ENCODE results near the gene AXIN2. TPM values are rescaled to one million over a fixed set of nuclear protein-coding genes. Genes with fewer than 3 reads are reported as not detected.

The AXIN2 gene
- total and polyA plus RNA-seq, 9 donors: 17.2 to 75.7 (median 26.9) TPM

GRCh38 chr17:65538675-65539529 is 22.5 kb downstream of the AXIN2 start:
- Histone ChIP-seq H3K27ac (no peak overlapping the region), H3K4me1 (ENCODE audit: insufficient read depth) (peaks cover 3% of the 10 kb centered on the region), H3K9me3 (no peaks in the 10 kb centered on the region), H3K36me3 (no peaks in the 10 kb centered on the region), H3K27me3 (no peaks in the 10 kb centered on the region), H3K4me3 (no peak overlapping the region)
- no peak for DNase-seq
- 47 to 56% (median 56%) methylated on average over 12 of the region's 12 CpGs for WGBS, 3 donors
- no peak for TF ChIP-seq POLR2A (IDR thresholded peaks at IDR 0.05)
- TF ChIP-seq EP300 (IDR thresholded peaks at IDR 0.05): no peak
- TF ChIP-seq CTCF (IDR thresholded peaks at IDR 0.05): no peak
- intact Hi-C loops (cut with DNase I): loop anchor here in 1 of 4 donors (10.0 kb wide), 1 partner anchor 1716 kb away; no protein-coding TSS in a partner anchor

- no peaks in the 10 kb centered on the region for H3K36me3 ChIP-seq
- H3K27ac ChIP-seq: no peak overlapping the region
- intact Hi-C loops (cut with DNase I): loop anchor here in 1 of 4 donors (10.0 kb wide), 1 partner anchor 1717 kb away; no protein-coding TSS in a partner anchor
- TF ChIP-seq EP300 (IDR thresholded peaks at IDR 0.05): no peak
- TF ChIP-seq POLR2A (IDR thresholded peaks at IDR 0.05): no peak
- TF ChIP-seq CTCF (IDR thresholded peaks at IDR 0.05): no peak
- no peaks in the 10 kb centered on the region for H3K9me3 ChIP-seq
- no peak for DNase-seq
- H3K4me1 ChIP-seq (ENCODE audit: insufficient read depth): peaks cover 2% of the 10 kb centered on the region
- H3K4me3 ChIP-seq: no peak overlapping the region
- H3K27me3 ChIP-seq: no peaks in the 10 kb centered on the region
- 87 to 89% (median 88%) methylated on average over 50 of the region's 50 CpGs for WGBS, 3 donors
Observed at GRCh38 chr17:65537845-65538674, 23.4 kb downstream of the AXIN2 start.

- peaks cover 7% of the 10 kb centered on the region for H3K4me1 ChIP-seq (ENCODE audit: insufficient read depth)
- H3K36me3 ChIP-seq: no peaks in the 10 kb centered on the region
- H3K9me3 ChIP-seq: no peaks in the 10 kb centered on the region
- no peaks in the 10 kb centered on the region for H3K27me3 ChIP-seq
- intact Hi-C loops (cut with DNase I): loop anchor here in 1 of 4 donors (10.0 kb wide), 1 partner anchor 1717 kb away; no protein-coding TSS in a partner anchor
- H3K27ac ChIP-seq: no peak overlapping the region
- no peak for TF ChIP-seq POLR2A (IDR thresholded peaks at IDR 0.05)
- DNase-seq: no peak
- 94 to 96% (median 94%) methylated on average over 35 of the region's 35 CpGs for WGBS, 3 donors
- no peak overlapping the region for H3K4me3 ChIP-seq
Observed at GRCh38 chr17:65537343-65537844, 24.1 kb downstream of the AXIN2 start.

GRCh38 chr17:65536573-65537342 is 24.7 kb downstream of the AXIN2 start:
- no peak overlapping the region for H3K4me3 ChIP-seq
- H3K27me3 ChIP-seq: no peaks in the 10 kb centered on the region
- DNase-seq: no peak
- intact Hi-C loops (cut with DNase I): loop anchor here in 1 of 4 donors (10.0 kb wide), 1 partner anchor 1718 kb away; no protein-coding TSS in a partner anchor
- H3K36me3 ChIP-seq: no peaks in the 10 kb centered on the region
- no peaks in the 10 kb centered on the region for H3K9me3 ChIP-seq
- H3K27ac ChIP-seq: no peak overlapping the region
- 78 to 84% (median 84%) methylated on average over 35 of the region's 35 CpGs for WGBS, 3 donors
- H3K4me1 ChIP-seq (ENCODE audit: insufficient read depth): peaks cover 13% of the 10 kb centered on the region
- TF ChIP-seq EP300 (IDR thresholded peaks at IDR 0.05): no peak
- TF ChIP-seq POLR2A (IDR thresholded peaks at IDR 0.05): no peak

Data from ovary (tissue), 9 donors.